Inflammatory macrophage treated with lipopolysaccharide for 4 hours (primary cell): ENCODE data around the gene TM4SF18.

ENCODE experiments used
- DNase-seq: peaks from one replicate; pipeline ENCODE4 v3.0.0-alpha.2; 2020

TM4SF18 gene

GRCh38 chr3:149280671-149281349 lies 52.6 kb downstream of the TM4SF18 start:
- DNase-seq: peak; percentile 54

GRCh38 chr3:149278911-149279310 lies 54.5 kb downstream of the TM4SF18 start:
- no peak for DNase-seq

- DNase-seq: peak; percentile 71
Observed at GRCh38 chr3:149277331-149277813, 56.1 kb downstream of the TM4SF18 start.

- DNase-seq: no peak
Observed at GRCh38 chr3:149276619-149277018, 56.8 kb downstream of the TM4SF18 start.

- no peak for DNase-seq
Observed at GRCh38 chr3:149274220-149274619, 59.2 kb downstream of the TM4SF18 start.

GRCh38 chr3:149273096-149273751 lies 60.2 kb downstream of the TM4SF18 start:
- DNase-seq: peak; percentile 79

- DNase-seq: peak; percentile 11
Observed at GRCh38 chr3:149271669-149272068, 61.8 kb downstream of the TM4SF18 start.

- DNase-seq: no peak
Observed at GRCh38 chr3:149270180-149270579, 63.3 kb downstream of the TM4SF18 start.

- no peak for DNase-seq
Observed at GRCh38 chr3:149269687-149270086, 63.7 kb downstream of the TM4SF18 start.
